Natural killer cell (primary cell): ENCODE measurements around the gene FOXO1. TPM values are rescaled to one million over a fixed set of nuclear protein-coding genes. Genes with fewer than 3 reads are reported as not detected.

Source experiments
- ATAC-seq, 3 donors: fragments of 150-1000 bp in 2 of 3; fragments of 200-7000 bp in 1 of 3; cut with Tn5 transposase; 1 replicate in 1 of 3; 2 replicates in 2 of 3; pipeline ENCODE4 v1.10.0; 2021; ENCODE audit warnings: mild to moderate bottlenecking in 2 of 3, moderate library complexity in 2 of 3
- DNase-seq, 2 donors: peaks; one replicate each; pipeline versions ENCODE4 v3.0.0 to v3.0.0-alpha.2; 2013 to 2021; ENCODE audit warnings: mixed read lengths in 1 of 2
- H3K27ac ChIP-seq: one replicate; pipeline ENCODE4 v1.5.1; 2013; ENCODE audit warnings: mild to moderate bottlenecking, low read length
- H3K27me3 ChIP-seq: one replicate; pipeline ENCODE4 v1.6.1; 2013; ENCODE audit warnings: low read length; ENCODE audit not compliant: control insufficient read depth, insufficient read depth
- H3K36me3 ChIP-seq: one replicate; pipeline ENCODE4 v1.6.1; 2013; ENCODE audit warnings: low read length; ENCODE audit not compliant: control insufficient read depth, insufficient read depth
- H3K4me1 ChIP-seq: one replicate; pipeline ENCODE4 v1.6.1; 2013; ENCODE audit warnings: low read length; ENCODE audit not compliant: control insufficient read depth, insufficient read depth
- H3K4me3 ChIP-seq: one replicate; pipeline ENCODE4 v1.5.1; 2013; ENCODE audit warnings: low read length
- H3K9me3 ChIP-seq: one replicate; pipeline ENCODE4 v1.6.1; 2013; ENCODE audit warnings: low read length; ENCODE audit not compliant: control insufficient read depth, insufficient read depth
- H3K27ac Mint-ChIP-seq, 2 donors: one replicate each; pipeline ENCODE4 v1.8.0; 2022; ENCODE audit warnings: mild to moderate bottlenecking in 2 of 2, mixed read lengths in 2 of 2, moderate library complexity in 1 of 2
- H3K27me3 Mint-ChIP-seq, 2 donors: one replicate each; pipeline ENCODE4 v1.8.0; 2022; ENCODE audit warnings: low read depth in 2 of 2, mixed read lengths in 2 of 2
- H3K36me3 Mint-ChIP-seq: one replicate; pipeline ENCODE4 v1.8.0; 2022; ENCODE audit warnings: mixed read lengths
- H3K4me1 Mint-ChIP-seq, 2 donors: one replicate each; pipeline ENCODE4 v1.8.0; 2022; ENCODE audit warnings: mixed read lengths in 2 of 2
- H3K4me3 Mint-ChIP-seq: one replicate; pipeline ENCODE4 v1.8.0; 2022; ENCODE audit warnings: mild to moderate bottlenecking, moderate library complexity, mixed read lengths
- H3K9me3 Mint-ChIP-seq, 2 donors: one replicate each; pipeline ENCODE4 v1.8.0; 2022; ENCODE audit warnings: mixed read lengths in 2 of 2
- CTCF ChIP-seq: fragments of 200-600 bp; IDR thresholded peaks from one replicate; pipeline ENCODE4 v1.8.0; 2022; ENCODE audit warnings: antibody characterized with exemption
- WGBS: methylation state at CpG from one replicate; pipeline ENCODE4 v1.1.7; 2013; ENCODE audit warnings: missing lambda C conversion rate; ENCODE audit not compliant: insufficient coverage; 5-methylcytosine and 5-hydroxymethylcytosine counted together
- intact Hi-C: fragments of 100-400 bp; cut with micrococcal nuclease; formaldehyde crosslinking; loops from one replicate; pipeline ENCODE4 v1.14.2; 2022
- total RNA-seq, 4 donors: library from RNA; stranded (reverse); fragments of 120-200 nt in 1 of 4; gene quantifications; one replicate each; pipeline versions ENCODE4 v1.2.3 to v1.2.4, GENCODE V29; 2013 to 2022

FOXO1 gene
- total RNA-seq, 3 donors from 2014 or later (not counting 1 experiment from before 2014, with no cell fraction given), result 23.9 to 29.8 (median 27.6) TPM

- ATAC-seq (no peak), DNase-seq (no peak)
- intact Hi-C loops, result loop anchor here (5.0 kb wide), 1 partner anchor 76 kb away; no protein-coding TSS in a partner anchor
- Mint-ChIP-seq H3K4me1 (peaks cover 64 to 69% of the 10 kb centered on the region in 2 donors), H3K9me3 (peaks cover 0 to 3% of the 10 kb centered on the region in 2 donors), H3K27ac (no peak overlapping the region), H3K36me3 (peaks cover 7% of the 10 kb centered on the region), H3K4me3 (no peak overlapping the region), H3K27me3 (no peaks in the 10 kb centered on the region)
- no peaks in the 10 kb centered on the region for H3K36me3 ChIP-seq
- TF ChIP-seq CTCF, result no peak
- 40% methylated on average over 1 of the region's 1 CpG for WGBS
- no peaks in the 10 kb centered on the region for H3K27me3 ChIP-seq
- no peak overlapping the region for H3K4me3 ChIP-seq
- peaks cover 12% of the 10 kb centered on the region for H3K4me1 ChIP-seq
- H3K27ac ChIP-seq, result no peak overlapping the region
- no peaks in the 10 kb centered on the region for H3K9me3 ChIP-seq
Measured at GRCh38 chr13:40585911-40586471, 80.5 kb downstream of the FOXO1 start.

- H3K27me3 ChIP-seq, result no peaks in the 10 kb centered on the region
- H3K36me3 ChIP-seq, result no peaks in the 10 kb centered on the region
- no peak overlapping the region for H3K4me3 Mint-ChIP-seq
- no peak overlapping the region for H3K27ac ChIP-seq
- H3K9me3 ChIP-seq, result no peaks in the 10 kb centered on the region
- no peak overlapping the region for H3K27ac Mint-ChIP-seq
- peaks cover 7% of the 10 kb centered on the region for H3K36me3 Mint-ChIP-seq
- TF ChIP-seq CTCF, result no peak
- H3K27me3 Mint-ChIP-seq, result no peaks in the 10 kb centered on the region
- peaks cover 57 to 59% of the 10 kb centered on the region in 2 donors for H3K4me1 Mint-ChIP-seq
- no peak overlapping the region for H3K4me3 ChIP-seq
- H3K4me1 ChIP-seq, result peaks cover 4% of the 10 kb centered on the region
- intact Hi-C loops, result no loop called here
- DNase-seq (no peak), ATAC-seq (no peak)
- peaks cover 0 to 3% of the 10 kb centered on the region in 2 donors for H3K9me3 Mint-ChIP-seq
Measured at GRCh38 chr13:40583738-40584137, 82.7 kb downstream of the FOXO1 start.

- intact Hi-C loops, result no loop called here
- no peak overlapping the region for H3K4me3 ChIP-seq
- H3K27ac Mint-ChIP-seq, result no peak overlapping the region
- no peak for DNase-seq
- peaks cover 8% of the 10 kb centered on the region for H3K4me1 ChIP-seq
- 96% methylated on average over 2 of the region's 2 CpGs for WGBS
- H3K36me3 ChIP-seq, result no peaks in the 10 kb centered on the region
- H3K27me3 Mint-ChIP-seq, result no peaks in the 10 kb centered on the region
- H3K27ac ChIP-seq, result no peak overlapping the region
- H3K9me3 Mint-ChIP-seq, result peaks cover 0 to 3% of the 10 kb centered on the region in 2 donors
- H3K36me3 Mint-ChIP-seq, result peaks cover 7% of the 10 kb centered on the region
- H3K4me1 Mint-ChIP-seq, result peaks cover 59 to 60% of the 10 kb centered on the region in 2 donors
- no peak overlapping the region for H3K4me3 Mint-ChIP-seq
- H3K9me3 ChIP-seq, result no peaks in the 10 kb centered on the region
- no peak for TF ChIP-seq CTCF
- no peaks in the 10 kb centered on the region for H3K27me3 ChIP-seq
- ATAC-seq, result no peak
Measured at GRCh38 chr13:40582531-40582930, 83.9 kb downstream of the FOXO1 start.

GRCh38 chr13:40581277-40581579 is 85.2 kb downstream of the FOXO1 start:
- H3K4me3 ChIP-seq, result no peak overlapping the region
- no peak for DNase-seq
- peaks cover 8% of the 10 kb centered on the region for H3K4me1 ChIP-seq
- peaks cover 61 to 64% of the 10 kb centered on the region in 2 donors for H3K4me1 Mint-ChIP-seq
- peaks cover 0 to 3% of the 10 kb centered on the region in 2 donors for H3K9me3 Mint-ChIP-seq
- H3K36me3 ChIP-seq, result no peaks in the 10 kb centered on the region
- no peaks in the 10 kb centered on the region for H3K9me3 ChIP-seq
- WGBS, result 65% methylated on average over 1 of the region's 1 CpG
- no peak overlapping the region for H3K27ac Mint-ChIP-seq
- no peak overlapping the region for H3K27ac ChIP-seq
- peaks cover 7% of the 10 kb centered on the region for H3K36me3 Mint-ChIP-seq
- no peak for ATAC-seq
- intact Hi-C loops, result no loop called here
- TF ChIP-seq CTCF, result no peak
- H3K27me3 Mint-ChIP-seq, result no peaks in the 10 kb centered on the region
- H3K27me3 ChIP-seq, result no peaks in the 10 kb centered on the region
- no peak overlapping the region for H3K4me3 Mint-ChIP-seq
